HG03175 (cell line): ENCODE data around the gene SLC16A11.
"Not testable (repeated sequence)": the region's sequence is repeated elsewhere in the genome, so short reads cannot be mapped to it uniquely, and the experiment has no call there.

Experiments used
- ATAC-seq: cut with Tn5 transposase; IDR thresholded peaks from one replicate; pipeline ENCODE4 v1.9.1; 2021; ENCODE audit warnings: mild to moderate bottlenecking, moderate library complexity; ENCODE audit not compliant: unreplicated experiment

SLC16A11 gene, protein sequence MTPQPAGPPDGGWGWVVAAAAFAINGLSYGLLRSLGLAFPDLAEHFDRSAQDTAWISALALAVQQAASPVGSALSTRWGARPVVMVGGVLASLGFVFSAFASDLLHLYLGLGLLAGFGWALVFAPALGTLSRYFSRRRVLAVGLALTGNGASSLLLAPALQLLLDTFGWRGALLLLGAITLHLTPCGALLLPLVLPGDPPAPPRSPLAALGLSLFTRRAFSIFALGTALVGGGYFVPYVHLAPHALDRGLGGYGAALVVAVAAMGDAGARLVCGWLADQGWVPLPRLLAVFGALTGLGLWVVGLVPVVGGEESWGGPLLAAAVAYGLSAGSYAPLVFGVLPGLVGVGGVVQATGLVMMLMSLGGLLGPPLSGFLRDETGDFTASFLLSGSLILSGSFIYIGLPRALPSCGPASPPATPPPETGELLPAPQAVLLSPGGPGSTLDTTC

GRCh38 chr17:7043497-7044198 is at the start of gene SLC16A11:
Gene SLC16A11, minus strand, starts transcription at chr17:7044092. Its CDS starts 579 bp downstream, at chr17:7043513.
- no peak for ATAC-seq

- not testable (repeated sequence) for ATAC-seq
Observed at GRCh38 chr17:7091311-7092005, 47.6 kb upstream of the SLC16A11 start.

DNA sequence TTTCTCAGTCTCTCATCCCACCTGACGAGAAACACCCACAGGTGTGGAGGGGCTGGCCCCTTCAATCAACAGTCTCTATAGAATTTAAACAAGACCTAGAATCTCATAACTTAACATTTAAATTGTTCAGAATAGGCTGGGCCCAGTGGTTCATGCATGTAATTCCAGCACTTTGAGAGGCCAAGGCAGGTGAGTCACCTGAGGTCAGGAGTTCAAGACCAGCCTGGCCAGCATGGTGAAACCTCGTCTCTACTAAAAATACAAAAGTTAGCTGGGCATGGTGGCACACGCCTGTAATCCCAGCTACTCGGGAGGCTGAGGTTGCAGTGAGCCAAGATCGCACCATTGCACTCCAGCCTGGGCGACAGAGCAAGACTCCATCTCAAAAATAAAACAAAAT is 45.7 kb upstream of the SLC16A11 start:
- not testable (repeated sequence) for ATAC-seq

GRCh38 chr17:7088442-7088841 is 44.5 kb upstream of the SLC16A11 start:
- not testable (repeated sequence) for ATAC-seq

DNA sequence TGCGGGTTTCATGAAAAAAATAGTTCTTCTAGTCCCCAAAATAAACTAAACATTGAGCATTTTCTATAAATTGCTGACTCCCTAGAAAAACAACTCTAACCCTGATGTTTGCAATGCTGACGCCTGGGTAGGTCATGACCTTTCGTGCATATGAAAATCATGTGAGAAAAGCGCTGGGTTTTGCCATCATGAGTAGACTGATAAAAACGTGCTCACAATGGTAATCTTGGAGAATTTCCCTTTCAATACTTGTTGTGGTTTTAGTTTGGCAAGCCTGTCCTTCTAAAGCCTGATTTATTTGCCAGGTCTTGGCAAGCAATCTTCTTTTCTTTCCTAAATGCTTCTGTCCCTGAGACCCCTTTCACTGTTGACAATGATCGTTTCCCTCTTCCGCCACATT is 40.2 kb upstream of the SLC16A11 start:
- no peak for ATAC-seq

- ATAC-seq = no peak
Observed at GRCh38 chr17:7083592-7083991, 39.7 kb upstream of the SLC16A11 start.

DNA sequence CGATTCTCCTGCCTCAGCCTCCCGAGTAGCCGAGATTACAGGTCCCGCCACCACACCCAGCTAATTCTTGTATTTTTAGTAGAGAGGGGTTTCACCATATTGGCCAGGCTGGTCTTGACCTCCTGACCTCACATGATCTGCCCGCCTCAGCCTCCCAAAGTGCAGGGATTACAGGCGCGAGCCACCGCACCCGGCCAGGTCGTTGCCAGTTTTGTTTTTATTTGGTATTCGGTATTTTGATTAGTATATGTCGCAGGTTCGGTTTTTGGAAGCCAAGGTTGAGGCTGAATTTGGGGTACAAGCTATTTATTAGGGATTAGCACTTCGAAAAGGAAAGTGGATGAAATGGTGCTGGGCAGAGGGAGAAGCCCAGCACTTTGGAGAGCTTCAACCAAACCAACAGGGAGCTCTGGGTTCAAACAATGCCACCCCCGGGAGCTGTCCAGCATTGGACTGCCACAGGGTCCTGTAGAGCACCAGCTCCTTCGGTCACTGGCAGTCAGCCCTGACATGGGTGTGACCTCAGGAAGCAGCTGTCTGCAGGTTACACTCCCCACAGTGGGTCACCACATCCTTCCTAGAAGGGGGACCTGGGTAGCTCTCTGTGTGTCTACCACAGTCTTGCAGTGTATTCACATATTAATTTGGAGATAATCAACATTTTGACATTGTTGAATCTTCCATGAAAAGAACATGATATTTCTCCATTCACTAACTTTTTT is 37.6 kb upstream of the SLC16A11 start:
- no peak for ATAC-seq

DNA sequence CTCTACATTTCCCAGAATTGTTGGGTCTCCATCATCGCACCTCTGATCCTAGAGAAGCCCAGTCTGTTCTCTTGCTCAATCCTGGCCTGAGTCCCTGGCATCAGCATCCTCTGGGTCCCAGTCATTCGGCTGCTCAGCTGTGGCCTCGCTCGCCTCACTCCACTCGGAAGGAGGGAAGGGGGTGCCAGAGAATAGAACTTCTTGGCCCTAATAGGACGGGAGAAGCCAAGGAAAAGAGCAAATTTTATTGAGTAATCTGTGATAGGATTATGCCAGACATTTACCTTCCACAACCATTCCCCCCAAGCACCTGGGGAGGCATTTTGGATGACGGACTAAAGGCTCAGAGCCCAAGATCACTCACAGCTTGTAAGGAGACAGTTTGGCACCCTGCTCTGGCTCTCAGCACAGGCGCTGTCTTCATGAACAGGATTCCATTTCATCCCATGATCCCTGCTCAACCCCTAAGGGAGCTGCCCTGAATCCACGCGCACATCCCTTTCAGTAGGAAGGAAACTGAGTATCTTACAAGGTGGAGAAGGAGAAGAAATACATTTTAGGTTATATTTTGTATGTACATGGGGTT is 36.7 kb upstream of the SLC16A11 start:
- ATAC-seq = no peak

DNA sequence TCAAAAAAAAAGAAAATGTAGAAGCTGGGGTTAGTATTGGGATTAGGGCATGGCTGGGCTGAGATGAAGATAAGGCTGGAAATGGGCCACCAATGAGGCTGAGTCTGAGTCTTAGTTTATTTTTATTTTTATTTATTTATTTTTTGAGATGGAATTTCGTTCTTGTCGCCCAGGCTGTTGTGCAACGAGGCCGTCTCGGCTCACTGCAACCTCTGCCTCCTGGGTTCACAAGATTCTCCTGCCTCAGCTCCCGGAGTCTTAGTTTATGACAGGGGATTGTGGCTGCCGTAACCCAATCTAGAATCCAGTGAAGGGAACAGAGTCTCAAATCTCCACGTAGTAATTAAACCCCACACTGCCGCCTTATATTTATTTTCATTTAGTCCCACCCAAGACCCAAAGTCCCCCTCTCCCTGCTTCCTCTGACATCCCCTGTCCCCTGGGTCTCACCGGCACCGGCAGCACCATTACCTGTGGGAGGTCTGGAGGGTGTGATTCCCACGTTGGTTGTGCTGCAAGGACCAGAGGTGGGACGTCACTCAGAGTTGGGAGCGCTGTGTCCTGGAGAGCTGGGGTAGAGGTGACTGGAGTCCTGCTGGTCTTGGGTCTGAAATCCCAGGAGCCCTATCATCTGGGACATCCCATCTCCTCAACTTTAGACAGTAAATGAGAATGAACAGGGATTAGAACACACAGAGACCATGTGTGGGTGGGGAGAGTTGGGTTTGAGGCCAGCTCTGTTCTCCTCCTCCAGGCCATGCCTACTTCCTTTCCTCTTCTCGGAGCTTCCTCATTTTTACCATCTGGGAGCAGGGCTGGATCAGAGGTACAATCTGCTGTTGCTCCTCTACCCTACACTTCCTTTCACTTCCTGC is 35.9 kb upstream of the SLC16A11 start, which contains the start of gene CLEC10A:
TSS of gene CLEC10A (minus strand) at position 671 of the 875 bp plus-strand sequence. CDS start 1,439 bp downstream, outside the sequence.
- no peak for ATAC-seq

GRCh38 chr17:7078711-7079110 is 34.8 kb upstream of the SLC16A11 start:
- no peak for ATAC-seq

GRCh38 chr17:7077911-7078546 is 34.1 kb upstream of the SLC16A11 start:
- ATAC-seq = no peak

- no peak for ATAC-seq
Observed at GRCh38 chr17:7074931-7075330, 31.0 kb upstream of the SLC16A11 start.

GRCh38 chr17:7072406-7072805 is 28.5 kb upstream of the SLC16A11 start:
- no peak for ATAC-seq

DNA sequence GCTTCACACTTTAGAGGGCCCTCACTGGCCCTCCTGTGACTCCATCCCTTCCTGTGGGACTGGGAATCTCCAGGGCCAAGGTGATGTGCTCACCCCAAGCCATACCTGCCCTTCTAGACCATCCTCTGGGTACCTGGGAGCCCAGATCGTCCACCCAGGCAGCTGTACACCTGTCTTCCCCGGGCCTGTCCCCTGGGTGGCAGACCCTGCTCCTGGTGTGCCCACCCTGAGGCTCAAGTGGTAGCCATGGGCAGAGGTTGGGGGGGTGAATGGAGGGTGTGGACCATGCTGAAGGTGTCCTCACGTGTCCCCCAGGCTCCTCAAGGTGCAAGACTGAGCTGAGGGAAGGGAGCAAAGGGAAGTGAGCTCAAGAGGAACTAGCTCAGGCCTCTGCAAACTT is 26.8 kb upstream of the SLC16A11 start:
- no peak for ATAC-seq

DNA sequence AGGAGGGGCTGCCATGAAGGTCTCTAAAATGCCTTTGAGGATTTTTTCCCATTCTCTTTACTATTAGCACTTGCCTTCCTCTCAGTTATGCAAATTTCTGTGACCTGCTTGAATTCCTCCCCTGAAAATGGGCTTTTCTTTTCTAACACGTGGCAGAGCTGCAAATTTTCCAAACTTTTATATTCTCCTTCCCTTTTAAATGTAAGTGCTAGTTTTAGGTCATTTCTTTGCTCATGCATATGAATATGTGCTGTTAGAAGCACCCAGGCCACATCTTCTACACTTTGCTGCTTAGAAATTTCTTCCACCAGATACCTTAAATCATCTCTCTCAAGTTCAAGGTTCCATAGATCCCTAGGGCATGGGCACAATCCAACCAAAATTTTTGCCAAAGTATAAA is 24.4 kb upstream of the SLC16A11 start:
- ATAC-seq = no peak

GRCh38 chr17:7067198-7067597 is 23.3 kb upstream of the SLC16A11 start:
- no peak for ATAC-seq

- ATAC-seq = no peak
Observed at GRCh38 chr17:7064261-7064660, 20.4 kb upstream of the SLC16A11 start.

- ATAC-seq = no peak
Observed at GRCh38 chr17:7063518-7064094, 19.7 kb upstream of the SLC16A11 start.
